GM12878 (cell line): ENCODE data around the gene RABEP1. TPM values are rescaled to one million over a fixed set of nuclear protein-coding genes. Genes with fewer than 3 reads are reported as not detected.

Source experiments
- ASH2L ChIP-seq: fragments of 300-600, 200-600 bp; sonication (generic); IDR thresholded peaks from 2 replicates; pipeline ENCODE4 v1.6.1; 2017; ENCODE audit warnings: low read depth, mild to moderate bottlenecking, borderline replicate concordance
- ATF2 ChIP-seq: IDR thresholded peaks from 2 replicates; pipeline ENCODE4 v1.6.1; 2012; ENCODE audit warnings: low read length, inconsistent platforms
- CREM ChIP-seq: IDR thresholded peaks from 2 replicates; pipeline ENCODE4 v1.6.1; 2014; ENCODE audit warnings: antibody characterized with exemption, low read depth
- E2F8 ChIP-seq: fragments of 450-650 bp; IDR thresholded peaks from 2 replicates; pipeline ENCODE4 v1.6.1; 2018; ENCODE audit warnings: mild to moderate bottlenecking, low read depth, moderate library complexity; ENCODE audit not compliant: partially characterized antibody
- ESRRA ChIP-seq: IDR thresholded peaks from 2 replicates; pipeline ENCODE4 v1.6.1; 2012; ENCODE audit warnings: mild to moderate bottlenecking, low read length, improper control_type of control experiment
- HCFC1 ChIP-seq: fragments of 150-350 bp; IDR thresholded peaks from 2 replicates; pipeline ENCODE4 v1.6.1; 2014; ENCODE audit warnings: low read length
- HDAC2 ChIP-seq: fragments of 200-600 bp; sonication (generic); IDR thresholded peaks from 2 replicates; pipeline ENCODE4 v1.6.1; 2017
- NR2C2 ChIP-seq: IDR thresholded peaks from 2 replicates; pipeline ENCODE4 v1.6.1; 2011; ENCODE audit warnings: borderline replicate concordance, low read depth; ENCODE audit not compliant: control insufficient read depth, insufficient read length
- SKIL ChIP-seq: fragments of 450-650 bp; IDR thresholded peaks from 2 replicates; pipeline ENCODE4 v1.6.1; 2017; ENCODE audit warnings: mild to moderate bottlenecking, low read depth, inconsistent platforms; ENCODE audit not compliant: poor library complexity, severe bottlenecking
- SMARCA5 ChIP-seq: fragments of 450-650 bp; IDR thresholded peaks from 2 replicates; pipeline ENCODE4 v1.6.1; 2017; ENCODE audit warnings: mild to moderate bottlenecking
- SREBF2 ChIP-seq: IDR thresholded peaks from 2 replicates; pipeline ENCODE4 v1.6.1; 2012; ENCODE audit warnings: mild to moderate bottlenecking, low read length
- STAT1 ChIP-seq: fragments of 450-650 bp; conservative IDR thresholded peaks from 2 replicates; pipeline ENCODE4 v1.6.1; 2014; ENCODE audit warnings: antibody characterized with exemption, mild to moderate bottlenecking
- SUZ12 ChIP-seq: fragments of 200-600 bp; sonication (generic); IDR thresholded peaks from one replicate; pipeline ENCODE4 v1.6.1; 2018; ENCODE audit warnings: antibody characterized with exemption, mild to moderate bottlenecking; ENCODE audit not compliant: unreplicated experiment
- TAF1 ChIP-seq: IDR thresholded peaks from 2 replicates; pipeline ENCODE4 v1.6.1; 2011; ENCODE audit warnings: mild to moderate bottlenecking, low read depth, low read length, borderline replicate concordance
- ZBTB4 ChIP-seq: fragments of 450-650 bp; formaldehyde crosslinking; IDR thresholded peaks from 2 replicates; pipeline ENCODE4 v1.4.0; 2022; ENCODE audit warnings: mild to moderate bottlenecking, moderate library complexity
- ZNF24 ChIP-seq: fragments of 450-650 bp; IDR thresholded peaks from 2 replicates; pipeline ENCODE4 v1.6.1; 2017; ENCODE audit warnings: antibody characterized with exemption, mild to moderate bottlenecking
- ZSCAN29 ChIP-seq: fragments of 450-650 bp; IDR thresholded peaks from 2 replicates; pipeline ENCODE4 v1.6.1; 2017; ENCODE audit warnings: mild to moderate bottlenecking, moderate library complexity
- polyA plus RNA-seq, 11 experiments: library from polyadenylated mRNA; depleted of rRNA in 4 of 11; unstranded in 6 of 11; stranded (reverse) in 5 of 11; fragments of >200 nt; fragmentation: Nextera tagmentation in 4 of 11; fragmentation: Illumina TruSeq in 1 of 11; extraction: Ambion mirVana in 4 of 11; extraction: Trizol in 1 of 11; gene quantifications; 1 replicate in 1 of 11; 2 replicates in 10 of 11; pipeline versions ENCODE4 v1.2.1 to v1.2.3, GENCODE V29; 2011 to 2016; ENCODE audit warnings: inconsistent platforms in 2 of 11, missing spikeins in 2 of 11, low read depth in 1 of 11
- total RNA-seq, 4 experiments: library from RNA; depleted of rRNA in 3 of 4; stranded (reverse); fragments of >200 nt in 3 of 4; fragmentation: Illumina TruSeq in 1 of 4; extraction: Trizol in 1 of 4; gene quantifications; 2 replicates each; pipeline versions ENCODE4 v1.2.1 to v1.2.3, GENCODE V29; 2013 to 2021

RABEP1 gene
- total and polyA plus RNA-seq, 10 of the 15 experiments (the other 5 are each of a cell fraction or from before 2014, with no cell fraction given), result 13.4 to 71.4 (median 59.8) TPM

GRCh38 chr17:5234645-5235576 lies 47.2 kb upstream of the RABEP1 start, which contains the start of gene SCIMP (continued):
- TF ChIP-seq ZBTB4 (CRISPR knock-in tag) (no peak), STAT1 (no peak), ATF2 (peak; percentile 20), HCFC1 (no peak), SKIL (no peak), E2F8 (no peak), SREBF2 (no peak), TAF1 (peak; percentile 91), HDAC2 (no peak), SMARCA5 (peak; percentile 6), ESRRA (peak; percentile 80; the same call in 1 of the 2 replicates), ZNF24 (no peak), ZSCAN29 (no peak), NR2C2 (no peak), ASH2L (no peak), SUZ12 (no peak), CREM (peak; percentile 64)
